GM19468 (cell line): ENCODE results near the gene PSTPIP1.

ENCODE experiments used
- ATAC-seq: cut with Tn5 transposase; IDR thresholded peaks from one replicate; pipeline ENCODE4 v1.9.1; 2021; ENCODE audit warnings: mild to moderate bottlenecking, moderate library complexity, moderate number of reproducible peaks; ENCODE audit not compliant: unreplicated experiment; ENCODE audit errors: extremely low read depth

Gene PSTPIP1

GRCh38 chr15:77038312-77039216 is 43.6 kb downstream of the PSTPIP1 start:
- no peak for ATAC-seq

GRCh38 chr15:77039217-77039533 is 44.2 kb downstream of the PSTPIP1 start:
- no peak for ATAC-seq

- no peak for ATAC-seq
Observed at GRCh38 chr15:77039848-77040247, 44.9 kb downstream of the PSTPIP1 start.

GRCh38 chr15:77040673-77041072 is 45.7 kb downstream of the PSTPIP1 start:
- ATAC-seq, result no peak

- no peak for ATAC-seq
Observed at GRCh38 chr15:77042245-77042919, 47.5 kb downstream of the PSTPIP1 start.

GRCh38 chr15:77042955-77043920 is 48.3 kb downstream of the PSTPIP1 start:
- no peak for ATAC-seq

- no peak for ATAC-seq
Observed at GRCh38 chr15:77044228-77045042, 49.5 kb downstream of the PSTPIP1 start.

GRCh38 chr15:77045985-77046384 is 51.1 kb downstream of the PSTPIP1 start:
- ATAC-seq, result no peak

- no peak for ATAC-seq
Observed at GRCh38 chr15:77046704-77047412, 51.9 kb downstream of the PSTPIP1 start.

- ATAC-seq, result no peak
Observed at GRCh38 chr15:77048135-77048876, 53.4 kb downstream of the PSTPIP1 start.

- no peak for ATAC-seq
Observed at GRCh38 chr15:77052556-77052955, 57.6 kb downstream of the PSTPIP1 start.

- ATAC-seq, result no peak
Observed at GRCh38 chr15:77053709-77054108, 58.8 kb downstream of the PSTPIP1 start.

GRCh38 chr15:77057072-77057471 is 62.1 kb downstream of the PSTPIP1 start:
- no peak for ATAC-seq

- ATAC-seq, result no peak
Observed at GRCh38 chr15:77057685-77058084, 62.8 kb downstream of the PSTPIP1 start.

GRCh38 chr15:77058468-77058867 is 63.5 kb downstream of the PSTPIP1 start:
- no peak for ATAC-seq

- ATAC-seq, result no peak
Observed at GRCh38 chr15:77059786-77060361, 64.9 kb downstream of the PSTPIP1 start.

GRCh38 chr15:77060546-77060945 is 65.6 kb downstream of the PSTPIP1 start:
- ATAC-seq, result no peak

- no peak for ATAC-seq
Observed at GRCh38 chr15:77063249-77063648, 68.3 kb downstream of the PSTPIP1 start.
